ENCODE data around the gene SORCS2. TPM values are rescaled to one million over a fixed set of nuclear protein-coding genes. Genes with fewer than 3 reads are reported as not detected.

Gene SORCS2
- total RNA-seq, 1 experiment from 2014 or later = not detected

- H3K27me3 Mint-ChIP-seq (ENCODE audit: unreplicated experiment) = peaks cover 82% of the 10 kb centered on the region
- BruUV-seq (replicated peaks) = no TSS peak
- H3K4me1 Mint-ChIP-seq (ENCODE audit: low read depth, unreplicated experiment) = no peaks in the 10 kb centered on the region
- CTCF ChIA-PET = interaction anchor here (1.1 kb wide), 1 partner anchor 8 kb away, joined by 3 read pairs; no protein-coding TSS in a partner anchor
- H3K36me3 Mint-ChIP-seq (ENCODE audit: insufficient read depth, unreplicated experiment) = no peaks in the 10 kb centered on the region
- DNase-seq = no peak
- H3K27ac Mint-ChIP-seq (ENCODE audit: unreplicated experiment) = no peak overlapping the region
- intact Hi-C loops (cut with micrococcal nuclease; ENCODE audit: unreplicated experiment) = no loop called here
- H3K4me3 Mint-ChIP-seq (ENCODE audit: low read depth, unreplicated experiment) = no peak overlapping the region
- no peak for TF ChIP-seq CTCF (IDR thresholded peaks at IDR 0.05; ENCODE audit: unreplicated experiment)
- H3K9me3 Mint-ChIP-seq (ENCODE audit: low read depth, unreplicated experiment) = no peaks in the 10 kb centered on the region
Observed at GRCh38 chr4:7668826-7669225, 476.5 kb downstream of the SORCS2 start.

- no peak for TF ChIP-seq CTCF (IDR thresholded peaks at IDR 0.05; ENCODE audit: unreplicated experiment)
- Mint-ChIP-seq H3K4me3 (ENCODE audit: low read depth, unreplicated experiment) (no peak overlapping the region), H3K27me3 (ENCODE audit: unreplicated experiment) (peaks cover 93% of the 10 kb centered on the region), H3K27ac (ENCODE audit: unreplicated experiment) (no peak overlapping the region), H3K9me3 (ENCODE audit: low read depth, unreplicated experiment) (no peaks in the 10 kb centered on the region), H3K4me1 (ENCODE audit: low read depth, unreplicated experiment) (no peaks in the 10 kb centered on the region), H3K36me3 (ENCODE audit: insufficient read depth, unreplicated experiment) (no peaks in the 10 kb centered on the region)
- intact Hi-C loops (cut with micrococcal nuclease; ENCODE audit: unreplicated experiment) = no loop called here
- no peak for DNase-seq
- CTCF ChIA-PET = no interaction called here
- BruUV-seq (replicated peaks) = no TSS peak
Observed at GRCh38 chr4:7672601-7673000, 480.3 kb downstream of the SORCS2 start.

- H3K4me3 Mint-ChIP-seq (ENCODE audit: low read depth, unreplicated experiment) = no peak overlapping the region
- H3K27me3 Mint-ChIP-seq (ENCODE audit: unreplicated experiment) = peaks cover 93% of the 10 kb centered on the region
- no peak for TF ChIP-seq CTCF (IDR thresholded peaks at IDR 0.05; ENCODE audit: unreplicated experiment)
- BruUV-seq (replicated peaks) = no TSS peak
- intact Hi-C loops (cut with micrococcal nuclease; ENCODE audit: unreplicated experiment) = no loop called here
- no peaks in the 10 kb centered on the region for H3K9me3 Mint-ChIP-seq (ENCODE audit: low read depth, unreplicated experiment)
- H3K4me1 Mint-ChIP-seq (ENCODE audit: low read depth, unreplicated experiment) = no peaks in the 10 kb centered on the region
- DNase-seq = no peak
- H3K36me3 Mint-ChIP-seq (ENCODE audit: insufficient read depth, unreplicated experiment) = no peaks in the 10 kb centered on the region
- CTCF ChIA-PET = no interaction called here
- H3K27ac Mint-ChIP-seq (ENCODE audit: unreplicated experiment) = no peak overlapping the region
Observed at GRCh38 chr4:7673121-7673520, 480.8 kb downstream of the SORCS2 start.

- intact Hi-C loops (cut with micrococcal nuclease; ENCODE audit: unreplicated experiment) = no loop called here
- no peak overlapping the region for H3K27ac Mint-ChIP-seq (ENCODE audit: unreplicated experiment)
- no TSS peak for BruUV-seq (replicated peaks)
Observed at GRCh38 chr4:7674706-7675105, 482.4 kb downstream of the SORCS2 start.

More at GRCh38 chr4:7674706-7675105, 482.4 kb downstream of the SORCS2 start:
- Mint-ChIP-seq H3K36me3 (ENCODE audit: insufficient read depth, unreplicated experiment) (no peaks in the 10 kb centered on the region), H3K4me3 (ENCODE audit: low read depth, unreplicated experiment) (no peak overlapping the region), H3K9me3 (ENCODE audit: low read depth, unreplicated experiment) (no peaks in the 10 kb centered on the region), H3K27me3 (ENCODE audit: unreplicated experiment) (peaks cover 88% of the 10 kb centered on the region), H3K4me1 (ENCODE audit: low read depth, unreplicated experiment) (no peaks in the 10 kb centered on the region)
- DNase-seq = no peak
- no peak for TF ChIP-seq CTCF (IDR thresholded peaks at IDR 0.05; ENCODE audit: unreplicated experiment)
- CTCF ChIA-PET = no interaction called here
